Measurements from ENCODE around the gene TBC1D19. TPM values are rescaled to one million over a fixed set of nuclear protein-coding genes. Genes with fewer than 3 reads are reported as not detected.

The TBC1D19 gene, protein sequence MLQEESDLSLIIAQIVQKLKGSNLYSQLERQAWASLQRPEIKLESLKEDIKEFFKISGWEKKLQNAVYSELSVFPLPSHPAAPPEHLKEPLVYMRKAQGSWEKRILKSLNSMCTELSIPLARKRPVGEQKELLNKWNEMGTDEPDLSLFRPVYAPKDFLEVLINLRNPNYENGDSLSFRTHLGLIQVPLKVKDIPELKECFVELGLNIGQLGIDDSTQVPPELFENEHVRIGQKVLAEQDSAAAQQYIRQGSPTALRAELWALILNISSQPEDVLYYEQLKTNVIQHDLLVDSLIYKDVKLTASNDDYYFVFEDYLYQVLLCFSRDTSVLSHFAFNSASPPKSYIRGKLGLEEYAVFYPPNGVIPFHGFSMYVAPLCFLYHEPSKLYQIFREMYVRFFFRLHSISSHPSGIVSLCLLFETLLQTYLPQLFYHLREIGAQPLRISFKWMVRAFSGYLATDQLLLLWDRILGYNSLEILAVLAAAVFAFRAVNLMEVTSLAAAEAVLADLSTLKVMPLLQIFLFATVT
- 2.9 to 4.3 TPM (median 4.0 TPM) in 5 replicates for total RNA-seq (2022; extraction: Qiagen RNA extraction)

DNA sequence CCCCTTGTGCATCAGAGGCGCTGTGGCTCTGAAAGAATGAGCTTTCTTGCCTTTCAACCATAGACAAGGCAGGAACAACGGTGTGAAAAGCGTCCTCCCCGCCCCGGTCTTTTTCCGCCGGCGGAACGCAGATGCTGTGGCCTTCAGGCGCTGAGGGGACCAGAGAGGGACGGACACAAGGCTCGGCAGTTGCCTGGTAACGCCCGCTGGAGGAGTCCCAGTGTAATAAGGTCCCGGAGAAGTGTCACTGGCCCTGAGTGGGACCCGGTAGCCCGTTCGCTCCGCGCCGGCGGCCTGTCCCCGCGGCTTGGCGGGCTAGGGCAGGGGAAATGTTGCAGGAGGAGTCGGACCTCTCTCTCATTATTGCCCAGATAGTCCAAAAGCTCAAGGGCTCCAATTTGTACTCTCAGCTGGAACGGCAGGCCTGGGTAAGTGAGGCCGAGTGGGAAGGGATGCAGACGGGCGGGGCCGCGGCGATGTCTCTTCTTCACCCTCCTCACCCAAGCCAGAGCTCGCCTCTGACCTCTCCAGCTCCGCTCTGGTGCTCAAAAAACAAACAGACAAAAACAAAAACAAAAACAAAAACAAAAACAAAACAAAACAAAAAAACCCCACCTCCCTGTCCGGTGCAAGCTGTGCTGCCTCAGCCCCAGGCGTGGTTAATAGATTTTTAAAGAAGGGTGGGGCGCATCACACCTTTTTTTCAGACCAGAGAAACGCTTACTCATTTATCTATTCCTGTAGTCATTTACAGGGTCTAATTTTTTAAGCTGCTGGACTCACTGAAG, at the start of gene TBC1D19:
TSS of gene TBC1D19 (plus strand) at position 220 of the 788 bp plus-strand sequence. CDS start at position 330, 110 bp downstream.

Other genes with a start within 250 kb of the TBC1D19 start
- not detected in 5 replicates for gene CCKAR, start 93.6 kb upstream of the TBC1D19 start, total RNA-seq (2022; extraction: Qiagen RNA extraction)